Suppressor macrophage (primary cell): Measurements from ENCODE around the gene DSTN.
A peak's percentile ranks its signal among the peaks of the same experiment; 100 is the strongest.
"Not testable (repeated sequence)": the region's sequence is repeated elsewhere in the genome, so short reads cannot be mapped to it uniquely, and the experiment has no call there.

ENCODE experiments used
- DNase-seq, 4 experiments: peaks; one replicate each; pipeline ENCODE4 v3.0.0-alpha.2; 2020 to 2022

DSTN gene

GRCh38 chr20:17651760-17652388 is 82.0 kb downstream of the DSTN start:
- DNase-seq: no peak

GRCh38 chr20:17652411-17652810 is 82.5 kb downstream of the DSTN start:
- no peak for DNase-seq

GRCh38 chr20:17653835-17654648 is 84.2 kb downstream of the DSTN start:
- DNase-seq: no peak

GRCh38 chr20:17654649-17655285 is 84.9 kb downstream of the DSTN start:
- DNase-seq: peak; percentile 22 to 66 (median 35)

- no peak for DNase-seq
These were observed 85.4 kb downstream of the DSTN start for GRCh38 chr20:17655286-17655651.

- DNase-seq: no peak
These were observed 86.1 kb downstream of the DSTN start for GRCh38 chr20:17655865-17656479.

GRCh38 chr20:17657079-17657825 is 87.4 kb downstream of the DSTN start:
- no peak for DNase-seq

- no peak for DNase-seq
These were observed 88.2 kb downstream of the DSTN start for GRCh38 chr20:17657898-17658647.

- DNase-seq: no peak
These were observed 88.7 kb downstream of the DSTN start for GRCh38 chr20:17658648-17658993.

GRCh38 chr20:17659344-17659743 is 89.5 kb downstream of the DSTN start:
- not testable (repeated sequence) for DNase-seq
